ENCODE measurements around the gene DIPK1B. TPM values are rescaled to one million over a fixed set of nuclear protein-coding genes. Genes with fewer than 3 reads are reported as not detected.
A peak's percentile ranks its signal among the peaks of the same experiment; 100 is the strongest.
"Not testable (repeated sequence)": the region's sequence is repeated elsewhere in the genome, so short reads cannot be mapped to it uniquely, and the experiment has no call there.

DIPK1B gene
- polyA plus RNA-seq, 3 donors: 0.10 TPM; not detected in 2

DNA sequence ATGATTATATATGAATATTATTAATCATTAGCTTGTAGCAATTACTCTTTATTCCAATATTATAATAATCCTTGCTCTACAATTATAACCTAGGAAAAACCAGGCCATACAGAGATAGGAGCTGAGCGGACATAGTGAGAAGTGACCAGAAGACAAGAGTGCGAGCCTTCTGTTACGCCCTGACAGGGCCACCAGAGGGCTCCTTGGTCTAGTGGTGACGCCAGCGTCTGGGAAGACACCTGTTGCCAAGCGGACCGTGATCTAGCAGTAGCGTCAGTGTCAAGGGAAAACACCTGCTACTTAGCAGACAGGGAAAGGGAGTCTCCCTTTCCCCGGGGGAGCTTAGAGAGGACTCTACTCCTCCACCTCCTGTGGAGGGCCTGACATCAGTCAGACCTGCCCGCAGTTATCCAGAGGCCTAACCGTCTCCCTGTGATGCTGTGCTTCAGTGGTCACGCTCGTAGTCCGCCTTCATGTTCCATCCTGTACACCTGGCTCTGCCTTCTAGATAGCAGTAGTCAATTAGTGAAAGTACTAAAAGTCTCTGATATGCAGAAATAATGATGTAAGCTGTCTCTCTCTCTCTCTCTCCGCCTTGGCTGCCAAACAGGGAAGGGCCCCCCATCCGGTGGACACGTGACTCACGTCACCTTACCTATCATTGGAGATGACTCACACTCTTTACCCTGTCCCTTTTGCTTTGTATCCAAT is 54.2 kb downstream of the DIPK1B start:
- not testable (repeated sequence) for H3K4me2 ChIP-seq (replicated peaks; ENCODE audit: extremely low read depth, low read length, poor library complexity, severe bottlenecking); H3K4me3 Mint-ChIP-seq

DNA sequence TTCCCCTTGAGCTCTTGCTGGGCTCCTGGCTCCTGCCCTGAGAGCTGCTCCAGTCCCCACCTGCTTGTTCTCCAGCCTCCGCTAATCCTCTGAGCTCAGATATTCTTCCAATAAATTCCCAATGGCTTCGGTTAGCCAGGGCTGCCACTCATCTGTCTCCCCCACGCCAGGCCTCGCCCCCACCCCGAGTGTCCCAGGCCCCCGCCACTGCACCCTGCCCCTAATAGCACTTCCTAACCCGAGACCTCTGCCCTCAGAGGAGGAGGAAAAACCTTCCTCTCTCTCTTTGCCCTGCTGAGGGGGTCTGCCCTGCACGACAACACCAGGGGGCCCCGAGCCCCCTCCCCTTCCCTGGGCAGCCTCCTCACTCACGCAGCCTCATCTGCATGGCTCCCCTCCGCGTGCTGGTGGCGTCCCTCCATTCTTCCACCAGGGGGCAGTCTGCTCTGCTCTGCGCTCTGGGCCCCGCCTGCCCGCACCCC is 57.4 kb downstream of the DIPK1B start:
- TF ChIP-seq, protein P1, sequence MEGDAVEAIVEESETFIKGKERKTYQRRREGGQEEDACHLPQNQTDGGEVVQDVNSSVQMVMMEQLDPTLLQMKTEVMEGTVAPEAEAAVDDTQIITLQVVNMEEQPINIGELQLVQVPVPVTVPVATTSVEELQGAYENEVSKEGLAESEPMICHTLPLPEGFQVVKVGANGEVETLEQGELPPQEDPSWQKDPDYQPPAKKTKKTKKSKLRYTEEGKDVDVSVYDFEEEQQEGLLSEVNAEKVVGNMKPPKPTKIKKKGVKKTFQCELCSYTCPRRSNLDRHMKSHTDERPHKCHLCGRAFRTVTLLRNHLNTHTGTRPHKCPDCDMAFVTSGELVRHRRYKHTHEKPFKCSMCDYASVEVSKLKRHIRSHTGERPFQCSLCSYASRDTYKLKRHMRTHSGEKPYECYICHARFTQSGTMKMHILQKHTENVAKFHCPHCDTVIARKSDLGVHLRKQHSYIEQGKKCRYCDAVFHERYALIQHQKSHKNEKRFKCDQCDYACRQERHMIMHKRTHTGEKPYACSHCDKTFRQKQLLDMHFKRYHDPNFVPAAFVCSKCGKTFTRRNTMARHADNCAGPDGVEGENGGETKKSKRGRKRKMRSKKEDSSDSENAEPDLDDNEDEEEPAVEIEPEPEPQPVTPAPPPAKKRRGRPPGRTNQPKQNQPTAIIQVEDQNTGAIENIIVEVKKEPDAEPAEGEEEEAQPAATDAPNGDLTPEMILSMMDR (IDR thresholded peaks at IDR 0.05): peak; percentile 45
- peaks cover 9 to 18% of the 10 kb centered on the region in 2 donors for H3K9me3 ChIP-seq (replicated peaks in 1 of 2; ENCODE audit: control insufficient read depth in 1 of 2, insufficient read depth in 1 of 2, low read length in 2 of 2)
- DNase-seq: peak in 2 of 3 donors; percentile 25 to 47
- no peaks in the 10 kb centered on the region for H3K27me3 ChIP-seq (ENCODE audit: control insufficient read depth in 2 of 2, insufficient read depth in 2 of 2, low read length in 2 of 2)
- Mint-ChIP-seq H3K4me3 (no peak overlapping the region), H3K27me3 (ENCODE audit: low read depth in 3 of 3) (peaks cover 13 to 22% (median 19%) of the 10 kb centered on the region in 3 donors), H3K9me3 (peaks cover 8 to 20% (median 14%) of the 10 kb centered on the region in 7 donors), H3K4me1 (peaks cover 12% of the 10 kb centered on the region), H3K36me3 (no peaks in the 10 kb centered on the region), H3K27ac (no peak overlapping the region)
- H3K27ac ChIP-seq (ENCODE audit: low read depth in 1 of 2, low read length in 2 of 2): no peak overlapping the region
- peaks cover 0 to 3% of the 10 kb centered on the region in 2 donors for H3K4me1 ChIP-seq (ENCODE audit: control insufficient read depth in 1 of 2, insufficient read depth in 2 of 2, low read length in 2 of 2)
- intact Hi-C loops (cut with micrococcal nuclease): no loop called here
- no peaks in the 10 kb centered on the region for H3K79me2 ChIP-seq (ENCODE audit: insufficient read depth, low read length)
- H3K9ac ChIP-seq (ENCODE audit: insufficient read depth, low read length, poor library complexity, severe bottlenecking): no peak overlapping the region
- H2AFZ ChIP-seq (ENCODE audit: insufficient read depth, low read depth, low read length, poor library complexity, severe bottlenecking): no peak overlapping the region
- H3K4me2 ChIP-seq (replicated peaks; ENCODE audit: extremely low read depth, low read length, poor library complexity, severe bottlenecking): no peak overlapping the region
- WGBS (ENCODE audit: insufficient coverage): 11% methylated on average over 5 of the region's 16 CpGs
- H3K4me3 ChIP-seq (replicated peaks in 1 of 3; ENCODE audit: low read depth in 2 of 3, low read length in 3 of 3): no peak overlapping the region
- H3K36me3 ChIP-seq (replicated peaks in 1 of 2; ENCODE audit: control insufficient read depth in 1 of 2, insufficient read depth in 2 of 2, low read length in 2 of 2): no peaks in the 10 kb centered on the region
- H4K20me1 ChIP-seq (ENCODE audit: insufficient read depth, low read length): no peaks in the 10 kb centered on the region

More for the DNA sequence above, 54.2 kb downstream of the DIPK1B start:
- H3K36me3 Mint-ChIP-seq; H2AFZ ChIP-seq (ENCODE audit: insufficient read depth, low read depth, low read length, poor library complexity, severe bottlenecking); H3K9me3 ChIP-seq (replicated peaks in 1 of 2; ENCODE audit: control insufficient read depth in 1 of 2, insufficient read depth in 1 of 2, low read length in 2 of 2); H3K4me3 ChIP-seq (replicated peaks in 1 of 3; ENCODE audit: low read depth in 2 of 3, low read length in 3 of 3); H3K4me1 ChIP-seq (ENCODE audit: control insufficient read depth in 1 of 2, insufficient read depth in 2 of 2, low read length in 2 of 2); H3K9ac ChIP-seq (ENCODE audit: insufficient read depth, low read length, poor library complexity, severe bottlenecking); H3K9me3 Mint-ChIP-seq; H4K20me1 ChIP-seq (ENCODE audit: insufficient read depth, low read length); H3K4me1 Mint-ChIP-seq; intact Hi-C loops (cut with micrococcal nuclease); H3K79me2 ChIP-seq (ENCODE audit: insufficient read depth, low read length); H3K36me3 ChIP-seq (replicated peaks in 1 of 2; ENCODE audit: control insufficient read depth in 1 of 2, insufficient read depth in 2 of 2, low read length in 2 of 2); H3K27ac ChIP-seq (ENCODE audit: low read depth in 1 of 2, low read length in 2 of 2); H3K27me3 ChIP-seq (ENCODE audit: control insufficient read depth in 2 of 2, insufficient read depth in 2 of 2, low read length in 2 of 2): not testable (repeated sequence)
- H3K27ac Mint-ChIP-seq: peak overlapping the region in 4 of 7 donors; percentile 42 to 74 (median 57)
- WGBS (ENCODE audit: insufficient coverage): 74% methylated on average over 6 of the region's 18 CpGs
- TF ChIP-seq, protein P1 (IDR thresholded peaks at IDR 0.05): peak; percentile 68
- H3K27me3 Mint-ChIP-seq (ENCODE audit: low read depth in 3 of 3): peaks cover 13 to 31% (median 23%) of the 10 kb centered on the region in 3 donors
- DNase-seq: peak; percentile 20 to 72 (median 38)

Data from CD14-positive monocyte (primary cell).